Measurements from ENCODE around the gene SRSF8.

The SRSF8 gene

DNA sequence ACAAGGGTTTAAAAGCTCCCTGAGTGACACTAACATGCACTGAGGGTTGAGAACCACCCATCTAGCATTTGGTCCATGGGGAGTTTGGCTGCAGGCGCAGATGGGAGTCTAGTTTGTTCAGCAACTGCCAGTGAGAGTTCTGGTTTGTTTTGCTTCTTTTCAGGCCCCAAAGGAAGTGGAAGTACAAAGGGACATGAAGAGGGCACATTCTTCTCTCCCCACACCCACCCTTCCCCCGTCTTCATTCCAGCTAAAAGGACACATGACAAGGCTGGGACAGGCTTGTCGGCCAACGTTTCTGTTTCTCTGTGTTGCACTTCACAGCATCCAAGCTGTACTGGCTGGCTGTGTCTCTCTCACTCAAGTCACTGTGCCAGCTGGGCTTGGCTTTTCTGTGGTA is 14.7 kb downstream of the SRSF8 start:
- TF ChIP-seq, protein P1, sequence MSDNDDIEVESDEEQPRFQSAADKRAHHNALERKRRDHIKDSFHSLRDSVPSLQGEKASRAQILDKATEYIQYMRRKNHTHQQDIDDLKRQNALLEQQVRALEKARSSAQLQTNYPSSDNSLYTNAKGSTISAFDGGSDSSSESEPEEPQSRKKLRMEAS (IDR thresholded peaks at IDR 0.05; ENCODE audit: low read depth, low read length), result no peak
- no peak for TF ChIP-seq MYC (IDR thresholded peaks at IDR 0.05; ENCODE audit: low read depth, low read length)
- TF ChIP-seq POLR2A (IDR thresholded peaks at IDR 0.05; ENCODE audit: extremely low read depth, insufficient read length), result no peak
- TF ChIP-seq CTCF (IDR thresholded peaks at IDR 0.05; ENCODE audit: low read depth, low read length), result no peak
- no peak for DNase-seq (ENCODE audit: low read depth)
- H3K4me3 ChIP-seq (ENCODE audit: low read depth, low read length), result no peak overlapping the region

- TF ChIP-seq CTCF (IDR thresholded peaks at IDR 0.05; ENCODE audit: low read depth, low read length) (no peak), MYC (IDR thresholded peaks at IDR 0.05; ENCODE audit: low read depth, low read length) (no peak), POLR2A (IDR thresholded peaks at IDR 0.05; ENCODE audit: extremely low read depth, insufficient read length) (no peak)
- TF ChIP-seq, protein P1 (IDR thresholded peaks at IDR 0.05; ENCODE audit: low read depth, low read length), result no peak
- H3K4me3 ChIP-seq (ENCODE audit: low read depth, low read length), result no peak overlapping the region
- DNase-seq (ENCODE audit: low read depth), result no peak
Measured at GRCh38 chr11:95082576-95083001, 15.9 kb downstream of the SRSF8 start.

DNA sequence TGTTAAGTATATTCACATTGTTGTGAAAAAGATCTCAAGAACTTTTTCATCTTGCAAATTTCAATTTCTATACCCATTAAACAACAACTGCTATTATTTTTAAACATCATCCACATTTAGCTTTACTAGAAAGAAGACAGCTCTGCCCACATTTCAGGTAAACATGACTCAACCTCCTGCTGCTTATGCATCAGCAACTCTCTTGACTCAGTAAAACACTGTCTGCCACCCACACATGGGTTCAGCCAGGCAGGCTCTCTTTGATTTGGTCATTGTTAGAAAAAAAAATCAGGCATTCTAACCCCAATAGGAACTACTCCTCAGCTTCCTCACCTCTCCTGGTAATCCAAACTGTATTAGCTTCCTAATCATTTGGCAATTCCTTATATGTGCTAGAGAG is 17.8 kb downstream of the SRSF8 start:
- TF ChIP-seq, protein P1 (IDR thresholded peaks at IDR 0.05; ENCODE audit: low read depth, low read length), result no peak
- no peak for TF ChIP-seq POLR2A (IDR thresholded peaks at IDR 0.05; ENCODE audit: extremely low read depth, insufficient read length)
- TF ChIP-seq CTCF (IDR thresholded peaks at IDR 0.05; ENCODE audit: low read depth, low read length), result no peak
- TF ChIP-seq MYC (IDR thresholded peaks at IDR 0.05; ENCODE audit: low read depth, low read length), result no peak
- DNase-seq (ENCODE audit: low read depth), result no peak
- H3K4me3 ChIP-seq (ENCODE audit: low read depth, low read length), result no peak overlapping the region

DNA sequence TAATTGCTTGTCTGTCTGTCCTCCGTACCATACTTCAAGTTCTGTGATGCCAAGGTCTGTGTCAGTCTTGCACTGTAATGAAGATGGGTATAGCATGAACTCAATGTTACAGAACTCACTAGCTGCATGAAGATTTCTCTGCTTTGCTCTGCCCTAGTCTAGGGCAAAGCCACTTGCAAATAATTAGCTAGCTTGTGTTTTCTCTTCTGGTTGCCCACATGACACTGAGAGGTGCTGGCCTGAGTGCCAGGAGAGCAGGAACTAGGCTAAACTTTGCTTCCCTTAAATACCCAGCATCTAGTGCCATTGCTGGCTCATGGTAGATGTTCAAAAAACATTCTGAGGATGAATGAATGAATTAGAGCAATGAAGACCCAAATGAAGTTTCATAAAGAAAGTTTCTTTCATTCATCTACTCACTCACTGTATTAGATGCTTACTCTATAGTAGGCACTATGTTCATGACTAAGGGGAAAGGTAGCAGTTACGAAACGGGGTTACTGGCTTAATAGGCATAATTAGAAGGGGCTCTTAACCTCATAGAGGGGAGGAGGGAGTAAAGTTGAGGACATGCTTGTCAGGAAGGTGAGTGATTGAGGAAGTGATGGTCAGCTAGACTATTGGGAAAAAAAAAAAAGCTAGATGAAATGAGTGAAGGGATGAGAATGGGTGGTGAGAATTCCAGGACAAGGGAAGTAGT is 18.5 kb downstream of the SRSF8 start:
- H3K4me3 ChIP-seq (ENCODE audit: low read depth, low read length), result no peak overlapping the region
- no peak for DNase-seq (ENCODE audit: low read depth)
- TF ChIP-seq POLR2A (IDR thresholded peaks at IDR 0.05; ENCODE audit: extremely low read depth, insufficient read length) (no peak), CTCF (IDR thresholded peaks at IDR 0.05; ENCODE audit: low read depth, low read length) (no peak), MYC (IDR thresholded peaks at IDR 0.05; ENCODE audit: low read depth, low read length) (no peak)
- TF ChIP-seq, protein P1 (IDR thresholded peaks at IDR 0.05; ENCODE audit: low read depth, low read length), result no peak

GRCh38 chr11:95086151-95086550 is 19.4 kb downstream of the SRSF8 start:
- no peak overlapping the region for H3K4me3 ChIP-seq (ENCODE audit: low read depth, low read length)
- no peak for DNase-seq (ENCODE audit: low read depth)
- TF ChIP-seq, protein P1 (IDR thresholded peaks at IDR 0.05; ENCODE audit: low read depth, low read length), result no peak
- TF ChIP-seq POLR2A (IDR thresholded peaks at IDR 0.05; ENCODE audit: extremely low read depth, insufficient read length) (no peak), MYC (IDR thresholded peaks at IDR 0.05; ENCODE audit: low read depth, low read length) (no peak), CTCF (IDR thresholded peaks at IDR 0.05; ENCODE audit: low read depth, low read length) (no peak)
